ENCODE measurements around the gene FUZ.

The FUZ gene

GRCh38 chr19:49775742-49776370, 37.2 kb downstream of the FUZ start:
- DNase-seq, result no peak

DNA sequence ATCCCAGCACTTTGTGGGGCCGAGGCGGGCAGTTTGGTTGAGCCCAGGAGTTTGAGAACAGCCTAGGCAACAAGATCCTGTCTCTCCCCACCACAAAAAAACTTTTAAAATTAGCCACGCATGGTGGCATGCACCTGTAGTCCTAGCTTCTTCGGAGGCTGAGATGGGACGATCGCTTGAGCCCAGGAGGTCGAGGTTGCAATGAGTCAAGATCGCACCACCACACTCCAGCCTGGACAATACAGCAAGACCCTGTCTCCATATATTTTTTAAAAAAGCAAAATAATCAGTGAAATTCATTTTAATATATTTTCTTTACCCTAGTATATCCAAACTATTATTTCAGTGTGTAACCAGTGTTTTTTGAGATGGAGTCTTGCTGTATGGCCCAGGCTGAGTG, 38.1 kb downstream of the FUZ start:
- no peak for DNase-seq

DNA sequence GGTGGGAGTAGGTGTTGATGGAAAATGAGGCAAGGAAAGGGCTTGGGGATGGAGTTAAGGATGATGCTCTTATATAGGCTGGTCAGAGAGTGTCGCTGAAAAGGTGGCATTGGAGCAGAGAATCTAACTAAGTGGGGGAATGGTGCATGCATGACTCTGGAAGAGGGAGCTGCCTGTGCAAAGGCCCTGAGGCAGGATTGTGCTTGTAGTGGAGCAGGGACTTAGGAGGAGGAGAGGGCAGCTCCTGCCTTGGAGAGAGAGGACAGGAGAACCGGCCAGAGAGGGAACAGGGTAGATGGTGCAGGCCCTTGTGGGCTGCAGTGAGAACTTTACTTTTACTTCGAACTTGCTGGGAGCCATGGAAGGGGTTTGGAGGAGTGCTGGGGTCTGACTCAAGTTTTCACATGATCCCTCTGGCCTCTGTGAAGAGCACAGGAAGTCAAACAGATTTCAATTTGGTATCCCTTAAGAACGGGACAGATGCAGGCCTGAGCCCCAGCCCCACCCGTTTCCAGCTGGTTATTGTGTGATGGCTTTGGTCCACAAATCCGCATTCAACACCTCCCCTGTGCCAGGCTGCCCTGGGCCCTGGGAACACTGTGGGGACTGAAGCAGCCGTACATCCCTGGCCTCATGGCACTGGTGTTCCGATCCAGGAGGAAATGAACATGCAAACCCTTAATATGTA, 39.3 kb downstream of the FUZ start:
- DNase-seq, result no peak

DNA sequence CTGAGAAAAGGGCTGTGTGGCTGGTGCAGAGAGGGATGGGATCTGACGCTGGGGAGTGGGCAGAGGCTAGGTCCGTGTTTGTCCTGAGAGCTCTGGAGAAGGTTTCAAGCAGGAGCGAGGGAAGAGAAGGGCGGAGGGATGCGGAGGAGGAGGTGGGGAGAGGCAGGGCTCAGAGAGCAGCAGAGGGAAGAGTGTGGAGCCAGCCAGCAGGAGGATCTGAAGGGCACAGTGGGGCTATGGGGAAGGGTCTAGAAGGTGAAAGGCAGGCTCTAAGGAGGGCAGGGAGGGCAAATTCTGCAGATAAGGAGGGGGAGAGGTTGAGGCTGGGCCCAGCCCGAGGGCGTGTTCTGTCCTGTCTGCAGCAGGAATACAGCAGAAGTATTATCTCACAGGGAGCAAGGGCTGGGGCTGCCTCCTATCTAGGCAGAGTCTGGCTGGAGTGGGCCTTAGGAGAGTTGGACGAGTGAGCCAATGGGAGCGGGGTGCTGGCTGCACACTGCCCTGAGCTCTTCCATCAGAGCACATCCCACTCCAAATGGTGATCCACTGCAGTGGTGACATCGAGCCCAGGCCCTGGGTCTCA, 40.2 kb downstream of the FUZ start:
- DNase-seq, result no peak

GRCh38 chr19:49771674-49772139, 41.4 kb downstream of the FUZ start:
- no peak for DNase-seq

DNA sequence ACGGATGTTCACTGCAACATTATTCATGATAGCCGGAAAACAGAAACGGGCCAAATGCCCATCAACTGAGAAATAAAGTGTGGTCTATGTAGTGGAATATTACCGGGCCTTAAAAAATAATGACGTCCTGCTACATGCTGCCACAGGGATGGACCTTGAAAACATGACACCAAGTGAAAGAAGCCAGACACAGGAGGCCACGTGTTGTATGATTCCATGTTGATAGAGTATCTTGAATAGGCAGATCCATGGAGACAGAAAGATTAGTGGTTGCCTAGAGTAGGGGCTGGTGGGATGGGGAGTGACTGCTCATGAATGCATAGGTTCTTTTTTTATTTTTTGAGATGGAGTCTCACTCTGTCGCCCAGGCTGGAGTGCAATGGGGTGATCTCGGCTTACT, 42.6 kb downstream of the FUZ start:
- DNase-seq, result no peak

DNA sequence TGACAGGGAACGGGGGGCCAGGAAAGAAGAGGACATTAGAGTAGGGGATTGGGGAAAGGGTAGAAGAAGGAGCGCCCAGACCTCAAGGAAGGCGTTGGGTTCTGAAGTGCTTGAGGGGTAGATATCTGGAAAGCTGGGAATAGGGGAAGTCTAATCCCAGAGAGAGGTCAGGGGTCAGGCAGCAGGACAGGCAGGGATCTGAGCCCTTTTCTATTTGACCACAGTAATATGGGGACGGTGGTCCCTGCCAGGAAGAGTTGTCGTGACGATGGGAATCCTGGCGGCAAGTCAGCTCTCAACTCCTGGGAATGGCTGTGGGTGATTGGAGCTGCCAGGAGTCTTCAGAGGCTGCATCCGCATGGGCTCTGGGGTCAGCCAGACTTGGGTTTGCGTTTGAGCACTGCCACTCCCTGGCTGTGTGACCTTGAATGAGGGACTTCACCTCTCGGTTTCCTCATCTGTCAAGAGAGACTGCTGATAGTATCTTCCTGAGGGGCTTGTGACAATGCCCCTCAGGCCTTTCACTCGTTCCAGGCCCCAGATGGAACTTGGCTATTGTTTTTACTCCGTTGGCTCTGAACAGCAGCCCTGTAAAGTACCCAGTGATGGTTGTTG, 45.0 kb downstream of the FUZ start:
- DNase-seq, result no peak

- no peak for DNase-seq
These were observed 45.7 kb downstream of the FUZ start for GRCh38 chr19:49767381-49767780.

DNA sequence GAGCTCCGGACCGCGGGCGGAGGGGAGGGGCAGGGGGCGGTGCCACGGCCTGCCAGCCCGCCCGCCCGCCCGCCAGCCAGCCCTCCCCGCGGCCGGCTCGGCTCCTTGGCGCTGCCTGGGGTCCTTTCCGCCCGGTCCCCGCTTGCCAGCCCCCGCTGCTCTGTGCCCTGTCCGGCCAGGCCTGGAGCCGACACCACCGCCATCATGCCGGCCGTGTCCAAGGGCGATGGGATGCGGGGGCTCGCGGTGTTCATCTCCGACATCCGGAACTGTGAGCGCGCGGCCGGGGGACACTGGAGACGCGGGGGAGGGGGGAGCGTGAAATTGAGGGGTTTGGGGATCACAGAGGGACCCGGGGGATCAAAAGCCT, 46.2 kb downstream of the FUZ start, which contains the start of gene AP2A1:
Gene AP2A1, plus strand, starts transcription at position 72 of the 370 bp plus-strand sequence. Its CDS starts 133 bp downstream, at position 205.
- DNase-seq, result no peak

DNA sequence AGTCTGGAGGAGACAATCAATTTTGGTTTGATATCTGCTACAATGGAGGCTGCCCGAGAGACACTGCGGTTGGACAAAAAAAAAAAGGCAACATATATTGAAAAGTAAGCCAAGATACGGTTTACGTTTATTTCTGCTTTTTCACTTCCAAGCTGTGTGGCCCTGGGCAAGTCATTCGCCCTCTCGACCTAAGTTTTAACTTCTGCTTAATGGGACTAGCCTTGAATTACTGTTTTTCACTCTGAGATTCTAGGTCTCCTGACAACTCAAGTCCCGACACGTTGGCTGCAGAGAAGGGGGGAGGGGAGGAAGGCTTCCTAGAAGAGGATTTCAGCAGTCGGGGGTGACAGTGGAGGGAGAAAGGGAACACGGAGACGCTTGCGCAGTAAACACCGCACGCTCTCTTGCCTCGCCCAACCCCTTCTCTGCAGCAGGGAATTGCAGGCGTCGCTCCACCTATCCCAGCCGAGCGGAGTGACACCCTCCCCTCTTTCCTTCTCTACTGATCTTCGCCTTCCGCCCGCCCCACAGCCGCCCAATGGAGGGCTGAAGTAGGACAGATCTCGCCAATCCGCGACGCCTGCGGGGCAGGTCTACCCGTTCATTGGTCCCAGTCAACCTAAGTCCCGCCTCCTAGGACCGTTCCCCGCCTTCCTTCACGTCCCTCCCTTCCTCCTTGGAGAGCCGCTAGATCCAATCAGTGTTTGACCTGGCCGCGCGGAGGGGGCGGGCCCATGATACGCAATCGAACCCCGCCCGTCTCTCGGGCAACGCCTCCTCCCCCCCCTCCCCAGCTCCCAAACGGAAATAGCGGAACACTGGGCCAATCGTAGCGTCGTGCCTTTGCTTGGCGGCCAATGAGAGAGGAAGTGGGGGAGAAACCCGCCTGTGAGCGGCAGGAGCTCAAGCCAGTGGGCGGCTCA, 46.8 kb downstream of the FUZ start:
- DNase-seq, result peak; percentile 100

GRCh38 chr19:49764341-49764740, 48.8 kb downstream of the FUZ start:
- DNase-seq, result no peak

DNA sequence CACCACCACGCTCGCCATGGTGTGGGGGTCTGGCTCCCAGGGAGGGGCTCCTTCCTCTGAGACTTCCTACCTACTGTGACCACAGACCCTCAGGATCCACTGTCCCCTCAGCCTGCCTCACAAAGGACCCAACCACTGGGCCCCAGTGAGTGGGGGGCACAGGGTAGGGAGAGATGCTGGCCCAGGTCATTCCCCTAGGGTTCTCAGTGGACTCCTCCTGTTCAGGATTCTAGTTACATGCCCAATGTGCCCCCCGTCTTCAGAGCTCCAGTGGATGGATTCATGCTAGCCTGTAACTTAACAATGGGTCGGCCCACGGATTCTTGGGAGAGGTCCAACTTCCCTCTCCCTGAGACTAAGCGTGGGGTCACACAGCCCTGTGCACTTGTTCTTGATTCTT, 49.9 kb downstream of the FUZ start, which contains the start of gene TSKS:
Gene TSKS, minus strand, starts transcription at position 77 of the 400 bp plus-strand sequence. Its CDS starts 59 bp downstream, at position 18.
- DNase-seq, result no peak

- DNase-seq, result no peak
These were observed 51.3 kb downstream of the FUZ start for GRCh38 chr19:49761625-49762311.

- DNase-seq, result no peak
These were observed 51.9 kb downstream of the FUZ start for GRCh38 chr19:49761249-49761624.

DNA sequence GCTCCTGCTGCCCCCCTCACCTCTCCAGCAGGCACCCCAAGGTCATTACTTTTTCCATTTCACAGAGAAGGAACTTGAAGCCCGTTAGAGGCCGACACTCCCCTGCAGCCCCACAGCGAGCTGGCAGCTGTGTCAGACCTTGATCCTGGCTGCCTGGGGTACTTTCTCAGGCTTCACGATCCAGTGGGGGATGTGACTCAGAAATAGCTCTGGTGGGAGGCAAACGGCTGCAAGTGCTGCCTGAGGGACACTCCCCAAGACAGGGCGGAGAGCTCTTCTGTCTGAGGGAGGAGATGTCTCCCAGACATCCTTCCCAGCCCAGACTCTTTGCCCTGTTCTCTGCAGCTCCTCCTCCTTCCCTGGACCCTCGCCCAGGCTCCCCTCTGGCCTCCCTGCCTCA, 54.8 kb downstream of the FUZ start:
- no peak for DNase-seq
